Activated naive CD4-positive, alpha-beta T cell treated with anti-CD3 and anti-CD28 coated beads for 36 hours (primary cell): ENCODE data around the gene SFT2D3. TPM values are rescaled to one million over a fixed set of nuclear protein-coding genes. Genes with fewer than 3 reads are reported as not detected.

Experiments used
- CTCF ChIA-PET: fragments of 350-600 bp; sonication (Branson Sonifier 250); formaldehyde crosslinking; loops from one replicate; lab custom pipeline; 2021; ENCODE audit warnings: antibody characterized with exemption; lab: Charles Lee
- DNase-seq: peaks from one replicate; pipeline ENCODE4 v3.0.0-alpha.2; 2020
- H3K27ac Mint-ChIP-seq: one replicate; pipeline ENCODE4 v1.8.0; 2021; ENCODE audit warnings: mild to moderate bottlenecking, mixed read lengths
- H3K27me3 Mint-ChIP-seq: one replicate; pipeline ENCODE4 v1.8.0; 2021; ENCODE audit warnings: low read depth, mixed read lengths
- H3K36me3 Mint-ChIP-seq: one replicate; pipeline ENCODE4 v1.8.0; 2021; ENCODE audit warnings: low read depth, mixed read lengths
- H3K4me1 Mint-ChIP-seq: one replicate; pipeline ENCODE4 v1.8.0; 2021; ENCODE audit warnings: low read depth, mixed read lengths
- H3K4me3 Mint-ChIP-seq: one replicate; pipeline ENCODE4 v1.8.0; 2021; ENCODE audit warnings: mild to moderate bottlenecking, moderate library complexity, mixed read lengths
- H3K9me3 Mint-ChIP-seq: one replicate; pipeline ENCODE4 v1.8.0; 2021; ENCODE audit warnings: mixed read lengths
- intact Hi-C: fragments of 100-400 bp; cut with micrococcal nuclease; formaldehyde crosslinking; loops from one replicate; pipeline ENCODE4 v1.15.1; 2023
- total RNA-seq, 2 experiments: library from RNA; stranded (reverse); gene quantifications; one replicate each; pipeline ENCODE4 v1.2.3, GENCODE V29; 2021

The SFT2D3 gene
- total RNA-seq, 2 experiments from 2014 or later = 3.1 to 3.3 TPM

GRCh38 chr2:127658641-127659407, 42.5 kb upstream of the SFT2D3 start:
- Mint-ChIP-seq H3K4me3 (no peak overlapping the region), H3K9me3 (no peaks in the 10 kb centered on the region), H3K27me3 (peaks cover 18% of the 10 kb centered on the region), H3K36me3 (no peaks in the 10 kb centered on the region), H3K27ac (no peak overlapping the region), H3K4me1 (no peaks in the 10 kb centered on the region)
- CTCF ChIA-PET = no interaction called here
- DNase-seq = no peak
- intact Hi-C loops = no loop called here

DNA sequence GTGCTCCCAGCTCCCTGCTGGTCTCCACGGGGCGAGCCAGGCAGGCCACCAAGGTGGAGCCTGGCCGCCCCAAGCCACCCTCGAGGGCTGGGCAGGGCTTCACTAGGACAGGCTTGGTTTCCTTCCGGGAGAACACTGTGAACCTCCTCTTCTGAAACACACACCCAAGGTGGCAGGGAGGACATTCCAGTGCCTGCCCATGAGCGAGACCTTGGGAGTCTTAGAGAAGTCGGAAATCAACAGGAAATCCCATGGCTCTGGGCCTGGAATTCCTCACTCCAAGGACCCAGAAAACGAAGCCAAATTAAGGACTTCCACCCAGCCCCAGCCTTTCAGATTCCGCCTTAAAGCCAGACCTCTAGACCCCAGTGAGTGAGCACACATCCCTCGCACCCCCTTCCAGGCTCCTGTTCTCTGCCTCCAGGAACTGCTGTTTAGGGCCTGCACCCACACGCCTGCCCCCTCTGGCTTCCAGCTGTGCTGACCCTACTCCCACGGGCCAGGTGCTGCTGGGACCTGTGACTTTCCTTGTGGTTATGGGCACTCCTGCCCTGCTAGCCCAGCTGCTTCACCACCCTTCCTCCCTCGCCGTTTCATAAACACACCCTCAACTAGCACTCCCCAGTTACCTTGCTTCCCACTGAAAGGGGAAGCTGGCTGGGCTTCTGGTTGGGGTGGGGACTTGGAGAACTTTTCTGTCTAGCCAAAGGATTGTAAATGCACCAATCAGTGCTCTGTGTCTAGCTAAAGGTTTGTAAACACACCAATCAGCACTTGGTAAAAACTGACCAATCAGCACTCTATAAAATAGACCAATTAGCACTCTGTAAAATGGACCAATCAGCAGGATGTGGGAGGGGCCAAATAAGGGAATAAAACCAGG, 41.6 kb upstream of the SFT2D3 start:
- no peaks in the 10 kb centered on the region for H3K4me1 Mint-ChIP-seq
- H3K36me3 Mint-ChIP-seq = no peaks in the 10 kb centered on the region
- CTCF ChIA-PET = no interaction called here
- H3K27me3 Mint-ChIP-seq = peaks cover 20% of the 10 kb centered on the region
- no peak overlapping the region for H3K27ac Mint-ChIP-seq
- H3K9me3 Mint-ChIP-seq = no peaks in the 10 kb centered on the region
- intact Hi-C loops = no loop called here
- no peak overlapping the region for H3K4me3 Mint-ChIP-seq
- DNase-seq = no peak

DNA sequence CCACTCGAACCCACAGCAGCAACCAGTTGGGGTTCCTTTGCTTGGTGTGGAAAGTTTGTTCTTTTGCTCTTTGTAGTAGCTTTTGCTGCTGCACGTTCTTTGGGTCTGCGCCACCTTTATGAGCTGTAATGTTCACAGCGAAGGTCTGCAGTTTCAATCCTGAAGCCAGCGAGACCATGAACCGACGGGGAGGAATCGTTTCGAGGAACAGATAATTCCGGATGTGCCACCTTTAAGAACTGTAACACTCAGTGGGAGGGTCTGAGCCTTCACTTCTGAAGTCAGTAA, 41.1 kb upstream of the SFT2D3 start:
- H3K27ac Mint-ChIP-seq = no peak overlapping the region
- H3K36me3 Mint-ChIP-seq = no peaks in the 10 kb centered on the region
- H3K4me1 Mint-ChIP-seq = no peaks in the 10 kb centered on the region
- no peak overlapping the region for H3K4me3 Mint-ChIP-seq
- CTCF ChIA-PET = no interaction called here
- intact Hi-C loops = no loop called here
- H3K27me3 Mint-ChIP-seq = peaks cover 24% of the 10 kb centered on the region
- no peaks in the 10 kb centered on the region for H3K9me3 Mint-ChIP-seq
- no peak for DNase-seq

DNA sequence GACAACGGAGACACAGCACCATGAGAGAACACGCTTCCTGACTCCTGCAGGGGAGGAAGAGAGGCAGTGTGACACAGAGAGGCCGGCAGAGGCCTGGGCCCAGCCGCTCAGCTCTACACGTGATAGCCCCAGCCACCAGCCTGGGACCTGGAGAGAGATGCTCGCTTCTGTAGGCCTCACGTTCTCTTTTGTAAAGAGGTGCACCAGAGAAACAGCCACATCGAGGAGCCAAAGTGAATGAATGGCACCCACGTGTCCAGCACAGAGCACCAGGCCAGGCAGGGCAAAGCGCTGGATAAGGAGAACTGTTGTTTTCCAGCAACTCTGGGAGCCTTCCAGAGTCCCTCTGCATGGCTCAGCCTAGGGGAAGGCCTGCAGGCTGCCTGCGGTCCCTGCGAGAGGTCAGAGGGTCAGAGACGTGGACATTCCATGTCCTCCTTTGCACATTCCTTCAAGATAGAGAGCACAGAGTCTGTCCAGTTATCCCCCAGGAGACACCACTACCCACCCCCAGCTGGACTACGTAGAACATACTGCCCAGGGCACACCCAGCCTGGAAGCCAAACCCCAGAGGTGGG, 40.1 kb upstream of the SFT2D3 start:
- DNase-seq = no peak
- peaks cover 33% of the 10 kb centered on the region for H3K27me3 Mint-ChIP-seq
- H3K9me3 Mint-ChIP-seq = no peaks in the 10 kb centered on the region
- CTCF ChIA-PET = no interaction called here
- no peaks in the 10 kb centered on the region for H3K36me3 Mint-ChIP-seq
- intact Hi-C loops = no loop called here
- H3K27ac Mint-ChIP-seq = no peak overlapping the region
- no peaks in the 10 kb centered on the region for H3K4me1 Mint-ChIP-seq
- H3K4me3 Mint-ChIP-seq = no peak overlapping the region

DNA sequence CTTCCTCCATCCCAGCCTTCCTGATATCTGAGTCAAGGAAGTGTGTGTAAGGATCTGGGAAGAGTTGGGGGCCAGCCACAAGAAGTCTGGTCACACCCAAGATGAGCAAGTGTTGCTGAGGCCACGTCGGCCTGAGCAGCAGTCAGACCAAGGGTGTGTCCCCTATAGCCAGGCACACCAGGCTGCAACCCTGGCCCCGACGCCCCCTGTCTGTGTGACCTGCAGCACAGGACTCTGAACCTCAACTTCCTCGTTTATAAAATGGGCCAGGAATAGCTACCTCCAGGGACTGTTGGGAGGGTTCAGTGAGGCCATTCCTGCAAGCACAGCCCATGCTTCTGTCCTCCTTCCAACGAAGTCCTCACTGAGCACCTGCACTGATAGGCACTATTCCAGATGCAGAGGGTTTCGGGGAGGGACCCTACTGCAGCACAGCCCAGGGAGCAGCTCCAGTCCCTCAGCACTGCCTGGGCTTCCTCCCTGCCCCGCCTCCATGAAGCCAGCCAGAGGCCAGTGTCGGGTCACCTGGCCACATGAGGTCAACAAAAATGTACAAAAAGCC, 39.3 kb upstream of the SFT2D3 start:
- CTCF ChIA-PET = no interaction called here
- no peak overlapping the region for H3K27ac Mint-ChIP-seq
- H3K36me3 Mint-ChIP-seq = no peaks in the 10 kb centered on the region
- no peaks in the 10 kb centered on the region for H3K4me1 Mint-ChIP-seq
- intact Hi-C loops = no loop called here
- no peaks in the 10 kb centered on the region for H3K9me3 Mint-ChIP-seq
- no peak for DNase-seq
- peaks cover 41% of the 10 kb centered on the region for H3K27me3 Mint-ChIP-seq
- H3K4me3 Mint-ChIP-seq = no peak overlapping the region

DNA sequence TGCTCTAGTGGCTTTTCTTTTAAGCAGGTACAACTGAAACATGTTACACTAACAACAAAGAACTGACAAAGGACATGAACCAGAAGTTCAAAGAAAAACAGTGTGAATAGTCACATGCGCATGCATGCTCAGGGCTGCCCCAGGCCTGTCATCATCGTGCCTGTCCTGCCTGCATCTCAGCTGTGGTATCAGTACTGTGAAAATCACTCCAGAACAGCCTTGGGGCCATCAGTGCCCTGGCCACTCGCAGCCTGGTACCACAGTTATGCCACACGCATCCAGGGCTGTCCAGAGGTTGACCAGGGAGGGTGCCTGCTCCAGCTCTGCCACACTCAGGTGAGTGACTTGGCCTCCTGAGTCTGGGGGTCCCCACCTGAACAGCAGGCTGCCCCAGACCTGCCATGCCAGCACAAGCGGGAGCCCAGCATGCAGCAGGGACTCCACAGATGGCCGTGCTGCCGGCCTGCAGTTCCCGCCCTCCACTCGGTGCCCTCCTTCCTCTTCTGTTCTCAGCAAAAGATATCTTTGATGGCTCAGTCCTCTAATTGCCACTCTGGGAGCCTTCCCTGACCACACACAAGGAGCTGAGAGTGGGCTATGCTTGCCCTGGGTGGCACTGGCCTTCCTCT, 38.2 kb upstream of the SFT2D3 start:
- H3K36me3 Mint-ChIP-seq = no peaks in the 10 kb centered on the region
- no peaks in the 10 kb centered on the region for H3K4me1 Mint-ChIP-seq
- no peak overlapping the region for H3K4me3 Mint-ChIP-seq
- DNase-seq = no peak
- intact Hi-C loops = no loop called here
- CTCF ChIA-PET = no interaction called here
- peaks cover 43% of the 10 kb centered on the region for H3K27me3 Mint-ChIP-seq
- H3K9me3 Mint-ChIP-seq = no peaks in the 10 kb centered on the region
- H3K27ac Mint-ChIP-seq = no peak overlapping the region

DNA sequence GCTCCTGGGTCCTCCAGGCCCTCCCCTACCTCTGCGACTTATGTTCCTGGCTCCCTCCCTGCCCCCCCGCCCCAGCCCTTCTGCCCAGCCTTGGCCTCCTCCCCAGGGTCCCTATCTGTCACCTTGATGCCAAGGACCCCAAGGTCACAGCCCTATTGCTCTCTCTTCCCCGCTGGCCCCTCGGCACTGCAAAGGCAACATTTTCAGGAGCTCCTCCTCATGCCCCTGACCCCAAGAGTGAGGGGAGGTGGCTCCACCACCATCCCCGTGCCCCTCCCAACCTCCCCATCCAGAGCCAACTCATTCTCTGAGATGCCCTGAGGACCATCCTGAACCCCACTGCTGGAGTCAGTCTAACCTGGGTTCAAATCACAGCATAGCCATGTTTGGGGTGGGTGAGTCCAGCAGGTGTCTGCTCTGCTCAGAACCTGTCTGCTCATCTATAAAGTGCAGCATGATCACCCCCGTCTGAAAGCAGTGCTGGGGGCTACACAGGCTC, 37.7 kb upstream of the SFT2D3 start:
- no peak for DNase-seq
- Mint-ChIP-seq H3K27me3 (peaks cover 43% of the 10 kb centered on the region), H3K4me3 (no peak overlapping the region), H3K27ac (no peak overlapping the region), H3K36me3 (no peaks in the 10 kb centered on the region), H3K4me1 (no peaks in the 10 kb centered on the region), H3K9me3 (no peaks in the 10 kb centered on the region)
- CTCF ChIA-PET = no interaction called here
- intact Hi-C loops = no loop called here

DNA sequence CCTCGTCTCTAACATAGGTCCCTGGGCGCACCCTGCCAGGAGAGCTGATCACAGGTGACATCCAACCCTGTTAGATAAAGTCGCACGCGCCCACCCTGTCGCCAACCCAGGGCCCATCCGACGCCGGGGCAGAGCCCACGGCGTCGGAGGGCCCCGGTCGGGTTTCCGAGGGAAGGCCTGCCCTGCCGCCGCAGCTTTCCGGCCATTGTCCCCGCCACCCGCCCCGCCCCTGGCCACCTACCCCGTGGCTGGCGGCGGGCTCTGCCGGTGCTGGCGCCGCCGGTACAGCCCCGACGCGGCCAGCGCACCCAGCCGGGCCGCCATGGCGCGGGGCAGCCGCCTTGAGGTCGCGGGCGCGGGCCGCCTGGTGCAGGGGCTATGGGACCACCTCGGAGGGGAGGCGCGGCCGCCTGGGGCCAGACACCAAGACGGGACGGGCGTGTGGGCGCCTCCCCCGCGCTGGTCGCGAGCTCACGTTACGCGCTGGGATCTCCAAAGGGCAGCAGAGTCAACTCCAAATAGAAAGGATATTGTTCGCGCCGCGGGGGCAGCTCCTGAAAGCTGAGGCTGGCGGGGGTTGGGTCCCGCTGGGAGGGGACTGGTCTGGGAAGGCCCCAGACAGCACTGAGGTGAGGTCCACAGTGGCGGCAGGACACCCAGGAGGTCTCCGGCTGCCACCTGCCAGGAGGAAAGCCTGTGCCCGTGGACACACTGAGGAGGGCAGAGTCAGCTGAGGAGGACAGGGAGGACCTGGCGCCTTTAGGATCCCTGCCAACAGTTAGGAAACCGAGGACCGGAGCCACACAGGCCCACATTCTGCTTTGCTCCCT, 37.0 kb upstream of the SFT2D3 start:
- no peaks in the 10 kb centered on the region for H3K4me1 Mint-ChIP-seq
- no peaks in the 10 kb centered on the region for H3K36me3 Mint-ChIP-seq
- no peaks in the 10 kb centered on the region for H3K9me3 Mint-ChIP-seq
- CTCF ChIA-PET = no interaction called here
- H3K27ac Mint-ChIP-seq = no peak overlapping the region
- no peak overlapping the region for H3K4me3 Mint-ChIP-seq
- no peak for DNase-seq
- peaks cover 45% of the 10 kb centered on the region for H3K27me3 Mint-ChIP-seq
- intact Hi-C loops = no loop called here

- no peaks in the 10 kb centered on the region for H3K4me1 Mint-ChIP-seq
- H3K36me3 Mint-ChIP-seq = no peaks in the 10 kb centered on the region
- CTCF ChIA-PET = interaction anchor here (0.7 kb wide), 1 partner anchor 9 kb away, joined by 3 read pairs; no protein-coding TSS in a partner anchor
- intact Hi-C loops = no loop called here
- peaks cover 48% of the 10 kb centered on the region for H3K27me3 Mint-ChIP-seq
- H3K9me3 Mint-ChIP-seq = no peaks in the 10 kb centered on the region
- no peak overlapping the region for H3K27ac Mint-ChIP-seq
- no peak overlapping the region for H3K4me3 Mint-ChIP-seq
- DNase-seq = no peak
These were observed 36.4 kb upstream of the SFT2D3 start for GRCh38 chr2:127664895-127665225.

GRCh38 chr2:127665267-127665893, 35.9 kb upstream of the SFT2D3 start:
- Mint-ChIP-seq H3K27me3 (peaks cover 50% of the 10 kb centered on the region), H3K4me1 (no peaks in the 10 kb centered on the region), H3K9me3 (no peaks in the 10 kb centered on the region), H3K36me3 (no peaks in the 10 kb centered on the region), H3K27ac (no peak overlapping the region), H3K4me3 (no peak overlapping the region)
- CTCF ChIA-PET = interaction anchor here (0.7 kb wide), 1 partner anchor 9 kb away, joined by 3 read pairs; no protein-coding TSS in a partner anchor
- DNase-seq = no peak
- intact Hi-C loops = no loop called here

DNA sequence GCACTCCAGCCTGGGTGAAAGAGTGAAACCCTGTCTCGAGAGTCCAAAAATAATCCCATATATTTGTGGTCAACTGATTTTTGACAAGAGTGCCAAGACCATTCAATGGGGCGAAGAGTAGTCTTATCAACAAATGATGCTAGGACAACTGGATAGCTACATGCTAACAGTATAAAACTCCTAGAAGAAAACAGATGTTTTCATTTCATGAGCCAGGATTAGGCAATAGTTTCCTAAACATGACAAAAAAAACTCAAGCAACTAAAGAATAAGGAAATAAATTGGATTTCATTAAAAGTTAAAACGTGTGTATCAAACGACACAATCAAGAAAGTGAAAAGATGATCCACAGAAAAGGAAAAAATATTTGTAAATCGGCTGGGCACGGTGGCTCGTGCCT, 32.2 kb upstream of the SFT2D3 start:
- DNase-seq = no peak
- Mint-ChIP-seq H3K9me3 (no peaks in the 10 kb centered on the region), H3K27me3 (peaks cover 54% of the 10 kb centered on the region), H3K4me3 (no peak overlapping the region), H3K27ac (no peak overlapping the region), H3K4me1 (no peaks in the 10 kb centered on the region), H3K36me3 (no peaks in the 10 kb centered on the region)
- CTCF ChIA-PET = no interaction called here
- intact Hi-C loops = no loop called here
